Loucy (cell line): ENCODE measurements around the gene RTL1.

Experiments used
- H2AFZ ChIP-seq: fragments of 200-600 bp; sonication (generic); 2 replicates; pipeline ENCODE4 v1.6.0; 2016; ENCODE audit warnings: antibody characterized with exemption, mild to moderate bottlenecking, low read length, moderate library complexity
- H3F3A ChIP-seq: fragments of 200-600 bp; 2 replicates; pipeline ENCODE4 v1.6.0; 2016; ENCODE audit warnings: antibody characterized with exemption, low read depth, mild to moderate bottlenecking
- H3K27me3 ChIP-seq: fragments of 200-600 bp; sonication (generic); 2 replicates; pipeline ENCODE4 v1.6.1; 2014; ENCODE audit warnings: low read length, mild to moderate bottlenecking; ENCODE audit not compliant: insufficient read depth, poor library complexity, severe bottlenecking
- H3K36me3 ChIP-seq: fragments of 200-600 bp; sonication (generic); 2 replicates; pipeline ENCODE4 v1.6.1; 2016; ENCODE audit warnings: low read length; ENCODE audit not compliant: insufficient read depth
- H3K4me1 ChIP-seq: fragments of 200-600 bp; sonication (generic); 2 replicates; pipeline ENCODE4 v1.5.1; 2014; ENCODE audit warnings: low read length, mild to moderate bottlenecking; ENCODE audit not compliant: insufficient read depth, poor library complexity, severe bottlenecking
- H3K4me2 ChIP-seq: fragments of 200-600 bp; sonication (generic); 2 replicates; pipeline ENCODE4 v1.6.0; 2014; ENCODE audit warnings: antibody characterized with exemption, low read length, low read depth, mild to moderate bottlenecking; ENCODE audit not compliant: poor library complexity, severe bottlenecking
- H3K4me3 ChIP-seq: fragments of 200-600 bp; sonication (generic); 2 replicates; pipeline ENCODE4 v1.5.1; 2014; ENCODE audit warnings: low read length, mild to moderate bottlenecking, mixed read lengths; ENCODE audit not compliant: poor library complexity, severe bottlenecking
- H3K79me2 ChIP-seq: fragments of 200-600 bp; sonication (generic); 2 replicates; pipeline ENCODE4 v1.6.1; 2014; ENCODE audit warnings: low read length; ENCODE audit not compliant: insufficient read depth
- H3K9ac ChIP-seq: fragments of 200-600 bp; sonication (generic); 2 replicates; pipeline ENCODE4 v1.6.0; 2014; ENCODE audit warnings: mild to moderate bottlenecking, low read depth, low read length, moderate library complexity; ENCODE audit not compliant: poor library complexity, severe bottlenecking
- H3K9me2 ChIP-seq: fragments of 200-600 bp; sonication (generic); replicated peaks from 2 replicates; pipeline ENCODE4 v1.6.1; 2016; ENCODE audit warnings: low read depth, low read length, mixed read lengths
- H3K9me3 ChIP-seq: fragments of 200-600 bp; sonication (generic); 2 replicates; pipeline ENCODE4 v1.6.1; 2014; ENCODE audit warnings: mild to moderate bottlenecking, antibody characterized with exemption, low read length, low read depth; ENCODE audit not compliant: insufficient read depth
- H4K20me1 ChIP-seq: fragments of 200-600 bp; sonication (generic); 2 replicates; pipeline ENCODE4 v1.6.0; 2014; ENCODE audit warnings: antibody characterized with exemption, low read length, mild to moderate bottlenecking; ENCODE audit not compliant: insufficient read depth, poor library complexity, severe bottlenecking
- CTCF ChIP-seq: fragments of 200-600 bp; sonication (generic); conservative IDR thresholded peaks from 2 replicates; pipeline ENCODE4 v1.5.1; 2014; ENCODE audit warnings: mild to moderate bottlenecking, antibody characterized with exemption, low read length
- EZH2phosphoT487 ChIP-seq: fragments of 200-600 bp; IDR thresholded peaks from 2 replicates; pipeline ENCODE4 v1.6.1; 2018; ENCODE audit warnings: antibody characterized with exemption, mild to moderate bottlenecking, moderate library complexity, borderline replicate concordance

RTL1 gene

GRCh38 chr14:100851946-100852620, 51.4 kb downstream of the RTL1 start:
- H2AFZ ChIP-seq = no peak overlapping the region
- H3K79me2 ChIP-seq = no peaks in the 10 kb centered on the region

GRCh38 chr14:100851586-100851916, 52.0 kb downstream of the RTL1 start:
- no peaks in the 10 kb centered on the region for H3K36me3 ChIP-seq
- H4K20me1 ChIP-seq = no peaks in the 10 kb centered on the region
- no peaks in the 10 kb centered on the region for H3F3A ChIP-seq
- H3K9me2 ChIP-seq = no peaks in the 10 kb centered on the region
- TF ChIP-seq CTCF = no peak
- no peak for TF ChIP-seq EZH2phosphoT487
- no peak overlapping the region for H2AFZ ChIP-seq
- no peak overlapping the region for H3K4me2 ChIP-seq
- H3K9ac ChIP-seq = no peak overlapping the region
- H3K9me3 ChIP-seq = no peaks in the 10 kb centered on the region
- H3K4me1 ChIP-seq = no peaks in the 10 kb centered on the region
- no peaks in the 10 kb centered on the region for H3K79me2 ChIP-seq
- H3K4me3 ChIP-seq = no peak overlapping the region
- no peaks in the 10 kb centered on the region for H3K27me3 ChIP-seq

More at GRCh38 chr14:100851946-100852620, 51.4 kb downstream of the RTL1 start:
- no peaks in the 10 kb centered on the region for H3K27me3 ChIP-seq
- no peak overlapping the region for H3K9ac ChIP-seq
- no peaks in the 10 kb centered on the region for H3K9me2 ChIP-seq
- H3K4me1 ChIP-seq = no peaks in the 10 kb centered on the region
- no peaks in the 10 kb centered on the region for H3F3A ChIP-seq
- no peak overlapping the region for H3K4me2 ChIP-seq
- no peaks in the 10 kb centered on the region for H4K20me1 ChIP-seq
- H3K9me3 ChIP-seq = no peaks in the 10 kb centered on the region
- TF ChIP-seq EZH2phosphoT487 (no peak), CTCF (no peak)
- H3K4me3 ChIP-seq = no peak overlapping the region
- H3K36me3 ChIP-seq = no peaks in the 10 kb centered on the region

GRCh38 chr14:100850841-100851585, 52.5 kb downstream of the RTL1 start:
- no peaks in the 10 kb centered on the region for H3K36me3 ChIP-seq
- no peaks in the 10 kb centered on the region for H3K79me2 ChIP-seq
- H3K9me2 ChIP-seq = no peaks in the 10 kb centered on the region
- TF ChIP-seq EZH2phosphoT487 (no peak), CTCF (peak; percentile 88)
- H2AFZ ChIP-seq = no peak overlapping the region
- H3K9me3 ChIP-seq = no peaks in the 10 kb centered on the region
- H3K4me1 ChIP-seq = no peaks in the 10 kb centered on the region
- no peak overlapping the region for H3K4me3 ChIP-seq
- H3F3A ChIP-seq = no peaks in the 10 kb centered on the region
- H3K27me3 ChIP-seq = no peaks in the 10 kb centered on the region
- no peak overlapping the region for H3K9ac ChIP-seq
- no peaks in the 10 kb centered on the region for H4K20me1 ChIP-seq
- H3K4me2 ChIP-seq = no peak overlapping the region
